MM.1S (cell line): ENCODE results near the gene RASSF9.

Source experiments
- DNase-seq: peaks from one replicate; pipeline ENCODE4 v3.0.0-alpha.2; 2015
- H2AFZ ChIP-seq: fragments of 300-600 bp; sonication (generic); 2 replicates; pipeline ENCODE4 v1.6.0; 2016; ENCODE audit warnings: antibody characterized with exemption, low read length
- H3F3A ChIP-seq: fragments of 300-600 bp; sonication (generic); 2 replicates; pipeline ENCODE4 v1.6.1; 2016; ENCODE audit warnings: mild to moderate bottlenecking, antibody characterized with exemption, low read length, moderate library complexity, mixed read lengths; ENCODE audit not compliant: insufficient read depth
- H3K27ac ChIP-seq: fragments of 300-600 bp; sonication (generic); 2 replicates; pipeline ENCODE4 v1.5.1; 2016; ENCODE audit warnings: mild to moderate bottlenecking, low read length
- H3K27me3 ChIP-seq: fragments of 300-600 bp; sonication (generic); replicated peaks from 2 replicates; pipeline ENCODE4 v1.6.0; 2016; ENCODE audit warnings: low read length; ENCODE audit not compliant: insufficient read depth
- H3K36me3 ChIP-seq: fragments of 300-600 bp; sonication (generic); replicated peaks from 2 replicates; pipeline ENCODE4 v1.6.1; 2016; ENCODE audit warnings: mild to moderate bottlenecking, low read length, mixed read lengths; ENCODE audit not compliant: insufficient read depth
- H3K4me1 ChIP-seq: fragments of 300-600 bp; sonication (generic); 2 replicates; pipeline ENCODE4 v1.6.1; 2016; ENCODE audit warnings: low read length, mixed read lengths
- H3K4me2 ChIP-seq: fragments of 300-600 bp; sonication (generic); 2 replicates; pipeline ENCODE4 v1.6.0; 2016; ENCODE audit warnings: low read depth, low read length
- H3K4me3 ChIP-seq: fragments of 300-600 bp; sonication (generic); 2 replicates; pipeline ENCODE4 v1.5.1; 2016; ENCODE audit warnings: low read length, mixed read lengths
- H3K79me2 ChIP-seq: fragments of 300-600 bp; sonication (generic); 2 replicates; pipeline ENCODE4 v1.6.1; 2016; ENCODE audit warnings: mixed run types, low read length, mixed read lengths
- H3K9ac ChIP-seq: fragments of 300-600 bp; sonication (generic); 2 replicates; pipeline ENCODE4 v1.6.1; 2016; ENCODE audit warnings: low read length, mixed read lengths
- H3K9me2 ChIP-seq: fragments of 300-600 bp; sonication (generic); replicated peaks from 2 replicates; pipeline ENCODE4 v1.6.1; 2016; ENCODE audit warnings: mild to moderate bottlenecking, low read length, mixed read lengths; ENCODE audit not compliant: insufficient read depth
- H3K9me3 ChIP-seq: fragments of 300-600 bp; sonication (generic); replicated peaks from 2 replicates; pipeline ENCODE4 v1.6.1; 2016; ENCODE audit warnings: mild to moderate bottlenecking, low read length, mixed read lengths; ENCODE audit not compliant: insufficient read depth
- H4K20me1 ChIP-seq: fragments of 300-600 bp; sonication (generic); 2 replicates; pipeline ENCODE4 v1.6.1; 2016; ENCODE audit warnings: mild to moderate bottlenecking, low read length, moderate library complexity, mixed read lengths; ENCODE audit not compliant: insufficient read depth
- EZH2 ChIP-seq: fragments of 300-600 bp; sonication (generic); optimal IDR thresholded peaks from 2 replicates; pipeline ENCODE3; 2017; ENCODE audit warnings: low read depth, mild to moderate bottlenecking, antibody characterized with exemption, low read length, mixed read lengths
- EZH2phosphoT487 ChIP-seq: fragments of 300-600 bp; sonication (generic); IDR thresholded peaks from 2 replicates; pipeline ENCODE4 v1.6.1; 2018; ENCODE audit warnings: antibody characterized with exemption, low read length
- TF ChIP-seq, protein P1 (sequence below): fragments of 300-600 bp; sonication (generic); IDR thresholded peaks from 2 replicates; pipeline ENCODE4 v1.5.1; 2016; ENCODE audit warnings: antibody characterized with exemption, low read length, mixed read lengths

Gene RASSF9

DNA sequence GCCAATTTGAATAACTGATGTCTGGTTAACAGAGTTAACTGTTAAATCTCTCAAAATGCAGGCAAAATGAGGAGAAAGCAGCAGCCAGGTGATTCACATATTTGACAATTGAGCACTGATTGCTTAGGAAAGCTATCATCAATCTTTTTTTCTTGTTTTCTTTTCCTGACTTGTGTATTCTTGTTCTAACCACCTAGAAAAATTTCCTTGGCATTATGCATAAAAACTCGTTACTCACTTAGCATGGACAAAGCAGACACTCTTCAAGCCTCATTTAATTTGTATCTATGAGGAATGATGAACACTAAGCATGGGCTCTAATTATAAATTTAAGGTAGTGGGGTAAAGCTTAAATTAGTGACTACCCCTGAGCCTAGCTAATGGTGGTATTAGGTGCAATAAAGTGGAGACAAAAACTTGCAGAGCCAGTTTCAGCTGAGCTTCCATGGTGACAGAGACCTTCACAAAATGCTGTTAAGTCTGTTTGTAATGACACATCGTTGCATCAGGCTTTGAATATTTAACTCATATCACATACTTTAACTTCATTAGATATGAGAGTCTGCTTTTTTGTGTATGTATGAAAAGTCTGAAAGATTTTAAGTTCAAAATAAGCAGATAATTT, 52.0 kb downstream of the RASSF9 start:
- Histone ChIP-seq H3K27ac (no peak overlapping the region), H3K27me3 (no peaks in the 10 kb centered on the region), H3K9me3 (no peaks in the 10 kb centered on the region), H3K9ac (no peak overlapping the region), H3K4me3 (no peak overlapping the region), H2AFZ (no peak overlapping the region), H3F3A (no peaks in the 10 kb centered on the region), H4K20me1 (no peaks in the 10 kb centered on the region), H3K36me3 (no peaks in the 10 kb centered on the region), H3K9me2 (no peaks in the 10 kb centered on the region), H3K79me2 (no peaks in the 10 kb centered on the region), H3K4me1 (no peaks in the 10 kb centered on the region), H3K4me2 (no peak overlapping the region)
- DNase-seq, result no peak
- TF ChIP-seq, protein P1, sequence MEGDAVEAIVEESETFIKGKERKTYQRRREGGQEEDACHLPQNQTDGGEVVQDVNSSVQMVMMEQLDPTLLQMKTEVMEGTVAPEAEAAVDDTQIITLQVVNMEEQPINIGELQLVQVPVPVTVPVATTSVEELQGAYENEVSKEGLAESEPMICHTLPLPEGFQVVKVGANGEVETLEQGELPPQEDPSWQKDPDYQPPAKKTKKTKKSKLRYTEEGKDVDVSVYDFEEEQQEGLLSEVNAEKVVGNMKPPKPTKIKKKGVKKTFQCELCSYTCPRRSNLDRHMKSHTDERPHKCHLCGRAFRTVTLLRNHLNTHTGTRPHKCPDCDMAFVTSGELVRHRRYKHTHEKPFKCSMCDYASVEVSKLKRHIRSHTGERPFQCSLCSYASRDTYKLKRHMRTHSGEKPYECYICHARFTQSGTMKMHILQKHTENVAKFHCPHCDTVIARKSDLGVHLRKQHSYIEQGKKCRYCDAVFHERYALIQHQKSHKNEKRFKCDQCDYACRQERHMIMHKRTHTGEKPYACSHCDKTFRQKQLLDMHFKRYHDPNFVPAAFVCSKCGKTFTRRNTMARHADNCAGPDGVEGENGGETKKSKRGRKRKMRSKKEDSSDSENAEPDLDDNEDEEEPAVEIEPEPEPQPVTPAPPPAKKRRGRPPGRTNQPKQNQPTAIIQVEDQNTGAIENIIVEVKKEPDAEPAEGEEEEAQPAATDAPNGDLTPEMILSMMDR, result no peak

DNA sequence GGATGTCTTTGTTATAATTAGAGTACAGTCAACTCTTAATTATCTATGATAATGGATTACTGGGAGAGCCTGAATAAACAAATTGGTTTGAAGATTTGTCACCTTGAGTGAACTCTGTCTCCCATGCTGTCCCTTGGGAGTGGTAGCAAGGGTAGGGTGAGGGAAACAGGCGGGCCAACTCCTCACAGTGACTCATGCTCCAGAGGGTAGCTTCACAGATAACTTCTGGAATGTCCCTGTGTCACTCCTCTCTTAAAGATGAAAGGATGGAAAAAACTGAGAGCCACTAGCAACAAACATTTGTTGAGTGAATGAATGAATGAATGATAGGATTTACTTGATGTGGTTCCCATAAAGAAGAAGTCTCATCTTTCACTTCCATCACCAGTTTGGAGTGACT, 53.5 kb downstream of the RASSF9 start:
- no peak overlapping the region for H2AFZ ChIP-seq
- no peak overlapping the region for H3K27ac ChIP-seq
- no peak for DNase-seq
- H3K9me3 ChIP-seq, result no peaks in the 10 kb centered on the region
- no peaks in the 10 kb centered on the region for H3K4me1 ChIP-seq
- no peak overlapping the region for H3K4me2 ChIP-seq
- no peaks in the 10 kb centered on the region for H4K20me1 ChIP-seq
- no peaks in the 10 kb centered on the region for H3K36me3 ChIP-seq
- H3K27me3 ChIP-seq, result no peaks in the 10 kb centered on the region
- no peaks in the 10 kb centered on the region for H3K9me2 ChIP-seq
- no peaks in the 10 kb centered on the region for H3F3A ChIP-seq
- H3K79me2 ChIP-seq, result no peaks in the 10 kb centered on the region
- H3K4me3 ChIP-seq, result no peak overlapping the region
- no peak overlapping the region for H3K9ac ChIP-seq
- no peak for TF ChIP-seq EZH2
- TF ChIP-seq, protein P1, result no peak
- no peak for TF ChIP-seq EZH2phosphoT487

DNA sequence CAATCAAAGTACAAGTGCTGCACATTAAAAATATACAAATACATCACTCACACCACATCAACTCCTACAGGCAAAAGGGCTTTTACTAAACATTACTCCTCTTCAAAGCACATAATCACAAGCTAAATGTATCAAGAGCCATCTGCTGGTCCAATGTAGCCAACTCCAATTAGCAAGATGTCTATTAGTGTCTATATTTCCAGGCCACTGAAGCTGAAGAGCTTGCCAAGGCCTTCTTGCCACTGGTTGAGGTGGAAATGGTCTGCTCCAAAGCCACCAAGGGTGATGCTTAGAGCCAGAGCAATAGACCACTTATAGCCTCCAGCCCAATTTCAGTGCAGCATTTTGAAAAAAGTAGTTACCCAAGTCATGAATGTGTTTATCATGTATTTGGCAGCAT, 54.4 kb downstream of the RASSF9 start:
- TF ChIP-seq EZH2, result no peak
- TF ChIP-seq, protein P1, result no peak
- no peak for TF ChIP-seq EZH2phosphoT487
- Histone ChIP-seq H3K27ac (no peak overlapping the region), H3K4me1 (no peaks in the 10 kb centered on the region), H3F3A (no peaks in the 10 kb centered on the region), H3K9me2 (no peaks in the 10 kb centered on the region), H3K9ac (no peak overlapping the region), H3K79me2 (no peaks in the 10 kb centered on the region), H3K4me3 (no peak overlapping the region), H3K36me3 (no peaks in the 10 kb centered on the region), H4K20me1 (no peaks in the 10 kb centered on the region), H3K27me3 (no peaks in the 10 kb centered on the region), H3K9me3 (no peaks in the 10 kb centered on the region), H2AFZ (no peak overlapping the region), H3K4me2 (no peak overlapping the region)
- DNase-seq, result no peak
